Raji (cell line): ENCODE measurements around the gene RORC.

Experiments used
- POLR2A ChIP-seq: IDR thresholded peaks from 2 replicates; pipeline ENCODE4 v1.6.1; 2011; ENCODE audit warnings: low read depth, low read length, control low read depth; ENCODE audit not compliant: insufficient read depth

Gene RORC

GRCh38 chr1:151837884-151838221 lies 6.3 kb upstream of the RORC start:
- no peak for TF ChIP-seq POLR2A

- no peak for TF ChIP-seq POLR2A
Observed at GRCh38 chr1:151837197-151837596, 5.6 kb upstream of the RORC start.

GRCh38 chr1:151835596-151835995 lies 4.0 kb upstream of the RORC start:
- TF ChIP-seq POLR2A: no peak

- no peak for TF ChIP-seq POLR2A
Observed at GRCh38 chr1:151834239-151834638, 2.6 kb upstream of the RORC start.

- TF ChIP-seq POLR2A: no peak
Observed at GRCh38 chr1:151833172-151833900, 1.7 kb upstream of the RORC start.

GRCh38 chr1:151832318-151832980 lies 847 bp upstream of the RORC start:
- no peak for TF ChIP-seq POLR2A

GRCh38 chr1:151831256-151831591 lies 378 bp downstream of the RORC start:
- no peak for TF ChIP-seq POLR2A

- TF ChIP-seq POLR2A: no peak
Observed at GRCh38 chr1:151830055-151830454, 1.5 kb downstream of the RORC start.

- TF ChIP-seq POLR2A: no peak
Observed at GRCh38 chr1:151829352-151830046, 2.1 kb downstream of the RORC start.

- no peak for TF ChIP-seq POLR2A
Observed at GRCh38 chr1:151828921-151829320, 2.7 kb downstream of the RORC start.

- no peak for TF ChIP-seq POLR2A
Observed at GRCh38 chr1:151827853-151828252, 3.7 kb downstream of the RORC start.

- TF ChIP-seq POLR2A: no peak
Observed at GRCh38 chr1:151825751-151826660, 5.6 kb downstream of the RORC start.

GRCh38 chr1:151825204-151825603 lies 6.4 kb downstream of the RORC start:
- no peak for TF ChIP-seq POLR2A

- no peak for TF ChIP-seq POLR2A
Observed at GRCh38 chr1:151823175-151823574, 8.4 kb downstream of the RORC start.

GRCh38 chr1:151822404-151822803 lies 9.2 kb downstream of the RORC start:
- TF ChIP-seq POLR2A: no peak

GRCh38 chr1:151820940-151821339 lies 10.7 kb downstream of the RORC start:
- TF ChIP-seq POLR2A: no peak
